Measurements from ENCODE around the gene GPC5.
"Not testable (repeated sequence)": the region's sequence is repeated elsewhere in the genome, so short reads cannot be mapped to it uniquely, and the experiment has no call there.

GPC5 gene

GRCh38 chr13:92717857-92718256 is 1319.4 kb downstream of the GPC5 start:
- DNase-seq: no peak

GRCh38 chr13:92719868-92720267 is 1321.4 kb downstream of the GPC5 start:
- no peak for DNase-seq

GRCh38 chr13:92721620-92722019 is 1323.2 kb downstream of the GPC5 start:
- no peak for DNase-seq

GRCh38 chr13:92727118-92727517 is 1328.7 kb downstream of the GPC5 start:
- no peak for DNase-seq

GRCh38 chr13:92734068-92734467 is 1335.6 kb downstream of the GPC5 start:
- DNase-seq: no peak

DNA sequence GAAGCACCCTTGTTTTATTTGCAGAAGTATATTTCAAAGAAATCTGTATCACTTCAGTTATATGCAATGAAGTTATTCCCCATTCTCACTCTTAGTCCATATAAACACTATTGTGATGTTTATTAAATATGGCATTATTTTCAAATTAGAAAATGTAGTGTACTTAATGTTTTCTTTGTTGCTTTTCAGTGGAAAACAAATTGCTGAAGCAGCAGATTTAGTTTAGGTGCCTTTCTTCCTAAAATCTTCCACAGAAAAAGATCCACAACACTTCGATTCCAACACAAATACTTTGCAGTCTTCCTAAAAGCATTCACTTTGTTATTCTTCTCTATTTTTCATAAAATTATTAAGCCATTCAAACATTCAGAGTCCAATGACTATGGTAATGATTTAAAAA is 1336.1 kb downstream of the GPC5 start:
- no peak for DNase-seq

DNA sequence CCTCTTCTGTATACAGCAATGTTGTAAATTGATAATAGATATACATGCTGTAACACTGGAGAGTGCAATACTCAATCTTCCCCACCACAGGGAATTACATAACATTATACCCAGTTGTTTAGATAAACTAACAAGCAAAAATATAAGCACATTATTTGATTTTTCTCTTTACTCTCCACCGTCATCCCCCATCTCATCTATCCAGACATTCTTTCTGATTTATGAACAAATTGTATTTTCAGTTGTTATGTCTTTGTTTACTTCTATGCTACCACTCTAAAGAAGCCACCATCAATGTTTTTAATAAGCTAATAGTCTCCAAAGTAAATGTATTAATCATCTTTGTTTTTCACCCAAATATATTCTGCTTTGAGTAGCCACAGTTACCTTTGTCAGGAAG is 1337.5 kb downstream of the GPC5 start:
- DNase-seq: no peak

GRCh38 chr13:92739306-92739818 is 1340.9 kb downstream of the GPC5 start:
- DNase-seq: no peak

DNA sequence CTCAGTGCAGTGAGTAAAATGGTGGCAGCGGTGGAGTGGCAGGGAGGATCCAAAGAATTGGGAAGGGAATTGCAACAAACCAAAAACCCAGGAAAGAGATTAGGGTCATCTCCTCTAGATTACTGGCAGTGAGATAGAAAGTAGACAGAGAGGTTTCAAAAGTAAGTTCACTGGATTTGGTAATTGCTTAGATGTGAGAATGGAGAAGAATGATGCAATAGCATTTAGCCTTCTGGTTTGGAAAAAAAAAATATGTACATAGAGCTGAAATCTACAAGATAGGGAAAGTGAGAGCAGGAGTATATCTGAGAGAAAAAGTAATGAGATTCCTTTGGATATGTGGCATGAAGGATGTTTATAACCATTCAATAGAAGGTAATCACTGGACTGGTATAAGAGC is 1345.6 kb downstream of the GPC5 start:
- DNase-seq: no peak

DNA sequence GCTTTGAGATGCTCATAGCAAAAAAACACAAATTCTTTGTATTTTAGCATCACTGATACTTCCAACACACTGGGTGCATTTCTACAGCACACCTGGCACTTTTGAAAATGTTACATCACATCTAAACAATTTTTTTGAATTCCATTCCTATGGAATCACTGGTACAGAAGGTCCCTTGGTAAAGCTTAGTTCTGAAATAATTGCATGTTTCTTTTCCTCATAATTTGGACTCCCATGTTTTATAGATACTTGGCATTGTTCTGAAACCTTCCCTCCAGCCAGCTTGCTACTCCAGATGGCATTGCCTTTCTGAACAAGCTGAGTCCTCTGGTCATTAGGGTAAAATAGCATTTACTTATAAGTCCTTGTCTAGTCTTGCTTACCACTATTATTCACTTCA is 1346.8 kb downstream of the GPC5 start:
- peak; percentile 1 for DNase-seq

GRCh38 chr13:92752705-92753104 is 1354.3 kb downstream of the GPC5 start:
- DNase-seq: not testable (repeated sequence)

DNA sequence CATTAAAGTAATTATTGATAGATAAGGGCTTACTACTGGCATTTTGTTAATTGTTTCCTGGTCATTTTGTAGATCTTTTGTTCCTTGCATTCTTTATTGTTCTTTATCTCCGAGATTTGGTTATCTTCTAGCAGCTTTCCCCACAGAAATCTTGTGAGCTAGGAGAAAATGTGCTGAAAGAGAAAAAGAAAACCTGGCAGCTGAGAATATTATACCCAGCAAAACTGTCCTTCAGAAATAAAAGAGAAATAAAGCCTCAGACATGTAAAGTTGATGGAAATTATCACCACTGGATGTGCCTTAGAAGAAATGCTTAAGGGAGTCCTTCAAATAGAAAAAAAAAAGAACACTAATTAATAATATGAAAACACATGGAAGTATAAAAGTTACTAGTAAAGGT is 1363.3 kb downstream of the GPC5 start:
- DNase-seq: no peak

GRCh38 chr13:92767468-92767867 is 1369.0 kb downstream of the GPC5 start:
- no peak for DNase-seq

- no peak for DNase-seq
Observed at GRCh38 chr13:92768602-92769001, 1370.2 kb downstream of the GPC5 start.

- peak; percentile 2 for DNase-seq
Observed at GRCh38 chr13:92769046-92769445, 1370.6 kb downstream of the GPC5 start.

GRCh38 chr13:92775658-92776057 is 1377.2 kb downstream of the GPC5 start:
- no peak for DNase-seq

DNA sequence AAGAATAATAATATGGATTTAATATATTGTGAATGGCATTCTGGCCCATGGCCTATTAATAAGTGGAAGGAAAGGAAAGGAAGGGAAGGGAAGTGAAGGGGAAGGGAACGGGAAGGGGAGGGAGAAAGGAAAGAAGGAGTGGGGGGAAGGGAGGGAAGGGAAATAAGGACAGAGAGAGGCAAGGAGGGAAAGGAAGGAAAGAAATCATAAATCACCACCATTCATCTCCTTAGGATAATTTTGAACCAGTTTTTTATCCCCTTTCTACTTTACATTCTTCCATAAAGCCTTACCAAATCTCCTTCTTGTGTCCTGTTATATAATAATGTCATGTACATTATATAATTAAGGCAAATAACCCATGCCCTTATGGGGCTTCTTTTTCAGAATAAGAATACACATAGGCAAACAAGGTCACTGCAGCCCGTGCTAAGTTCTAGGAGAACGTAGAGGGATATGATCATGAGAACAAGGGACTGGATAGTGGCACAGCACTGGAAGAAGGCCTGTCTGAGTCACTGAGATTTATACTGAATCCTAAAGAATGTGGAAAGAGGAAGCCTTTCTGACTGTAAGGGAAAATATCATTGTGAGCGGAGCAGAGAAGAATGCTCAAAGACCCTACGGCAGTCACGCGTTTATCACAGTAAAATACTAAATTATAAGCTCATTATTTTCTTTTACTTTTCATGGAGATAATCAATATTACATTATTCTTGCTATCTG is 1383.7 kb downstream of the GPC5 start:
- DNase-seq: no peak

DNA sequence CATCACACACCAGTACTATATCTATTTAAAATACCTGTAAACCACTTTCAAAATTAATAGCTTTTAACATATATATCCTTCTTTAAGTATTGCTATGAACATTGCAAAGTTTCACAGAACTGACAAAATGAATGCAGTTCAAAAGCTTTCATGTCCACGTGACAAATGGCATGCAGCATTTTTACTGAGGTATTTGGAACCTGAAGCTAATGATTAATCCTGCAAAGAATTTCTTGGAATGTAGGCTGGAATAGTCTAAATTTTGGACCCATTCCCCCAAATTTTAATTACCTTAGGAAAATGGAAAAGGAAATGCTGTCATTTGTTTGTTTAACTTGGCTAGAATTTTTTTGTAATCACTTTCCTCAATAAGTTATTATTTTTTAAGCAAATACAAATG is 1404.4 kb downstream of the GPC5 start:
- peak; percentile 68 for DNase-seq

GRCh38 chr13:92804346-92804745 is 1405.9 kb downstream of the GPC5 start:
- peak; percentile 71 for DNase-seq

DNA sequence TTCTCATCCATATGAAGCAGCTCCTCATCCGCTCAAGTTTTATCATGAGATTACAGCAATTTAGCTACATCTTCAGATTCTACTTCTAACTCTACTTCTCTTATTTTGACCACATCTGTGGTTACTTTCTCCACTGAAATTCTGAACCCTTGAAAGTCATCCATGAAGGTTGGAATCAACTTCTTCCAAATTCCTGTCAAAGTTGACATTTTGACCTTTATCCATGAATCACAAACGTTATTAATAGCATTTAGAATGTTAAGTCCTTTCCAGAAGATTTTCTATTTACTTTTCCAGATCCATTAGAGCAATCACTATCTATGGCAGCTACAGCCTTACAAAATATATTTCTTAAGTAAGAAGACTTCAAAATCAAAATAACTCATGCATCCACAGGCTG is 1406.5 kb downstream of the GPC5 start:
- DNase-seq: peak; percentile 32

- DNase-seq: no peak
Observed at GRCh38 chr13:92805766-92806165, 1407.3 kb downstream of the GPC5 start.

- peak; percentile 43 for DNase-seq
Observed at GRCh38 chr13:92806215-92806614, 1407.8 kb downstream of the GPC5 start.

GRCh38 chr13:92807353-92807752 is 1408.9 kb downstream of the GPC5 start:
- DNase-seq: peak; percentile 21

DNA sequence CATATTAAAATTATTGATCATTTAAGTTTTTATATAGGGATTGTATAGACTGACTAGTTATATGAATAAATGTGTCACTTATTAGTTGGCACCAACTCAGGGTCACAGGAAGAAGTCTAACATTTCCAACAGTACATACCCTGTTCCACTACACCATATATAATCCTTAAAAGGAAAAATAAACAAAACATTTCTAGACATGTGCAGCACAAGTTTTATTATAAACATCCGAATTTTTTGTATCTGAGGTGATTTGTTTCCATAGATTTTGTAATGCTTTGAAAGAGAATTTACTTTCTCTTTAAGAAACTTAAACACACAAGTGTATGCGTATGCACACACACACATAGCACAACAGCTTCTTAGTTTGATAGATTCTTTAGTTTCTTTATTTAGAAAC is 1409.5 kb downstream of the GPC5 start:
- DNase-seq: no peak

GRCh38 chr13:92821324-92821723 is 1422.9 kb downstream of the GPC5 start:
- DNase-seq: no peak
